Calu3 (cell line): ENCODE results near the gene SH3BP5. TPM values are rescaled to one million over a fixed set of nuclear protein-coding genes. Genes with fewer than 3 reads are reported as not detected.

Experiments used
- BruUV-seq: library from RNA; stranded (reverse); fragments of 400-500 nt; replicated peaks from 2 replicates; lab custom pipeline; 2021; lab: Mats Ljungman, UMichigan
- CTCF ChIA-PET: fragments of 300-600 bp; sonication (Branson Sonifier 250); formaldehyde crosslinking; loops from one replicate; lab custom pipeline; 2022; ENCODE audit warnings: antibody characterized with exemption; lab: Charles Lee
- DNase-seq: peaks from one replicate; pipeline ENCODE4 v3.0.0; 2022
- H3K27ac Mint-ChIP-seq: one replicate; pipeline ENCODE4 v1.8.0; 2022; ENCODE audit warnings: mixed read lengths; ENCODE audit not compliant: unreplicated experiment
- H3K27me3 Mint-ChIP-seq: one replicate; pipeline ENCODE4 v1.8.0; 2022; ENCODE audit warnings: mixed read lengths; ENCODE audit not compliant: unreplicated experiment
- H3K36me3 Mint-ChIP-seq: one replicate; pipeline ENCODE4 v1.8.0; 2022; ENCODE audit warnings: mild to moderate bottlenecking, moderate library complexity, mixed read lengths; ENCODE audit not compliant: insufficient read depth, unreplicated experiment
- H3K4me1 Mint-ChIP-seq: one replicate; pipeline ENCODE4 v1.8.0; 2022; ENCODE audit warnings: mild to moderate bottlenecking, low read depth, mixed read lengths; ENCODE audit not compliant: unreplicated experiment
- H3K4me3 Mint-ChIP-seq: one replicate; pipeline ENCODE4 v1.8.0; 2022; ENCODE audit warnings: mild to moderate bottlenecking, low read depth, moderate library complexity, mixed read lengths; ENCODE audit not compliant: unreplicated experiment
- H3K9me3 Mint-ChIP-seq: one replicate; pipeline ENCODE4 v1.8.0; 2022; ENCODE audit warnings: low read depth, mixed read lengths; ENCODE audit not compliant: unreplicated experiment
- CTCF ChIP-seq: fragments of 200-600 bp; IDR thresholded peaks from one replicate; pipeline ENCODE4 v1.8.0; 2022; ENCODE audit warnings: antibody characterized with exemption; ENCODE audit not compliant: unreplicated experiment
- intact Hi-C: fragments of 100-400 bp; cut with micrococcal nuclease; formaldehyde crosslinking; loops from one replicate; pipeline ENCODE4 v1.10.0; 2022; ENCODE audit not compliant: unreplicated experiment
- total RNA-seq: library from RNA; stranded (reverse); gene quantifications from 2 replicates; pipeline ENCODE4 v1.2.3, GENCODE V29; 2022

The SH3BP5 gene
- total RNA-seq, 1 experiment from 2014 or later = 4.0 TPM

- no peak for TF ChIP-seq CTCF
- BruUV-seq = no TSS peak
- Mint-ChIP-seq H3K9me3 (no peaks in the 10 kb centered on the region), H3K27me3 (no peaks in the 10 kb centered on the region), H3K4me3 (no peak overlapping the region), H3K4me1 (no peaks in the 10 kb centered on the region), H3K27ac (no peak overlapping the region), H3K36me3 (no peaks in the 10 kb centered on the region)
- no peak for DNase-seq
- CTCF ChIA-PET = no interaction called here
- intact Hi-C loops = no loop called here
Measured at GRCh38 chr3:15292765-15293522, 39.4 kb downstream of the SH3BP5 start.

GRCh38 chr3:15291589-15292541 is 40.5 kb downstream of the SH3BP5 start:
- Mint-ChIP-seq H3K27ac (no peak overlapping the region), H3K4me1 (no peaks in the 10 kb centered on the region), H3K4me3 (no peak overlapping the region), H3K27me3 (no peaks in the 10 kb centered on the region), H3K36me3 (no peaks in the 10 kb centered on the region), H3K9me3 (no peaks in the 10 kb centered on the region)
- intact Hi-C loops = no loop called here
- no peak for TF ChIP-seq CTCF
- DNase-seq = no peak
- CTCF ChIA-PET = no interaction called here
- no TSS peak for BruUV-seq

- Mint-ChIP-seq H3K27ac (no peak overlapping the region), H3K9me3 (no peaks in the 10 kb centered on the region), H3K4me3 (no peak overlapping the region), H3K4me1 (no peaks in the 10 kb centered on the region), H3K36me3 (no peaks in the 10 kb centered on the region), H3K27me3 (no peaks in the 10 kb centered on the region)
- no TSS peak for BruUV-seq
- TF ChIP-seq CTCF = no peak
- intact Hi-C loops = no loop called here
- CTCF ChIA-PET = no interaction called here
- no peak for DNase-seq
Measured at GRCh38 chr3:15290736-15291135, 41.6 kb downstream of the SH3BP5 start.

- no peaks in the 10 kb centered on the region for H3K4me1 Mint-ChIP-seq
- no peak overlapping the region for H3K27ac Mint-ChIP-seq
Measured at GRCh38 chr3:15289661-15290060, 42.7 kb downstream of the SH3BP5 start.

More at GRCh38 chr3:15289661-15290060, 42.7 kb downstream of the SH3BP5 start:
- DNase-seq = no peak
- CTCF ChIA-PET = no interaction called here
- no peaks in the 10 kb centered on the region for H3K36me3 Mint-ChIP-seq
- no peaks in the 10 kb centered on the region for H3K9me3 Mint-ChIP-seq
- no TSS peak for BruUV-seq
- H3K4me3 Mint-ChIP-seq = no peak overlapping the region
- no peak for TF ChIP-seq CTCF
- intact Hi-C loops = no loop called here
- no peaks in the 10 kb centered on the region for H3K27me3 Mint-ChIP-seq
